ENCODE data around the gene WNT11. TPM values are rescaled to one million over a fixed set of nuclear protein-coding genes. Genes with fewer than 3 reads are reported as not detected.

WNT11 gene
- polyA plus RNA-seq, 1 experiment = not detected

GRCh38 chr11:76245720-76246119, 39.4 kb upstream of the WNT11 start:
- POLR2A ChIA-PET = interaction anchor here (0.7 kb wide), 1 partner anchor 63 kb away, joined by 4 read pairs; no protein-coding TSS in a partner anchor
- peaks cover 46% of the 10 kb centered on the region for H3K27me3 ChIP-seq (ENCODE audit: control insufficient read depth, insufficient read depth, low read length)
- peaks cover 12% of the 10 kb centered on the region for H3K9me3 ChIP-seq (ENCODE audit: control insufficient read depth, insufficient read depth, low read length)
- no peak for DNase-seq (ENCODE audit: low read depth, low spot score)
- CTCF ChIA-PET = no interaction called here
- H3K4me3 ChIP-seq (ENCODE audit: low read depth, low read length) = no peak overlapping the region
- no peak overlapping the region for H3K27ac ChIP-seq (ENCODE audit: low read depth, low read length)
- no peak for TF ChIP-seq CTCF (IDR thresholded peaks at IDR 0.05; ENCODE audit: low read depth, low read length)

DNA sequence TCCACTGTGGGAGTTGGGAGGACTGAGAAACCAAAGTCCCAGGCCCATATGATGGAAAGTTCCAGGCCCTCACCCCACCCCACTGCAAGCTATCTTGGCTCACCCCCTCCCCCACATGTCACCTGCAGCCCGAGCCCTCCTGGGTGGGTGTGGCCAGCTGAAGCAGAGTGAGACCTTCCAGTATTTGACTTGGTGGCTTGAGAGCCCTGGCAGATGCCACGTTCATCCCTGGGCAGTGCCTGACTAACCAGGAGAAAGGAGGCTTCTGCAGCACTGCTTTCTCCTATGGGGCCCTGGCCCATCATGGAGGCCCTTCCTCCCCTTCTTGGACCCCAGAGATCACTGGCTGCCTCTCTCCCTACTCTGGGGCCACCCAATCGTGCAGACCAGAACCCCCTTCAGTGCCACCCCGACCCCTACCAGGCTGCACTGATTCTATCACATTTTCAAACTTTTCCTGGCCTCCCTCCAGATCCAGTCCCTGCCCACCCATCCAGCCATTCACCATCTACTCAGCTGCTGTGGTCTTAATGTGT, 38.1 kb upstream of the WNT11 start:
- Histone ChIP-seq H3K27ac (ENCODE audit: low read depth, low read length) (no peak overlapping the region), H3K27me3 (ENCODE audit: control insufficient read depth, insufficient read depth, low read length) (peaks cover 47% of the 10 kb centered on the region), H3K4me3 (ENCODE audit: low read depth, low read length) (no peak overlapping the region), H3K9me3 (ENCODE audit: control insufficient read depth, insufficient read depth, low read length) (no peaks in the 10 kb centered on the region)
- CTCF ChIA-PET = no interaction called here
- POLR2A ChIA-PET = no interaction called here
- no peak for DNase-seq (ENCODE audit: low read depth, low spot score)
- TF ChIP-seq CTCF (IDR thresholded peaks at IDR 0.05; ENCODE audit: low read depth, low read length) = no peak

- no peak for TF ChIP-seq CTCF (IDR thresholded peaks at IDR 0.05; ENCODE audit: low read depth, low read length)
- Histone ChIP-seq H3K27ac (ENCODE audit: low read depth, low read length) (no peak overlapping the region), H3K4me3 (ENCODE audit: low read depth, low read length) (no peak overlapping the region), H3K9me3 (ENCODE audit: control insufficient read depth, insufficient read depth, low read length) (no peaks in the 10 kb centered on the region), H3K27me3 (ENCODE audit: control insufficient read depth, insufficient read depth, low read length) (peaks cover 46% of the 10 kb centered on the region)
- no peak for DNase-seq (ENCODE audit: low read depth, low spot score)
- POLR2A ChIA-PET = no interaction called here
- CTCF ChIA-PET = no interaction called here
Observed at GRCh38 chr11:76243957-76244285, 37.6 kb upstream of the WNT11 start.

- DNase-seq (ENCODE audit: low read depth, low spot score) = no peak
- Histone ChIP-seq H3K27ac (ENCODE audit: low read depth, low read length) (no peak overlapping the region), H3K4me3 (ENCODE audit: low read depth, low read length) (no peak overlapping the region), H3K27me3 (ENCODE audit: control insufficient read depth, insufficient read depth, low read length) (peaks cover 42% of the 10 kb centered on the region), H3K9me3 (ENCODE audit: control insufficient read depth, insufficient read depth, low read length) (no peaks in the 10 kb centered on the region; the same call in 1 of the 2 replicates)
- CTCF ChIA-PET = no interaction called here
- TF ChIP-seq CTCF (IDR thresholded peaks at IDR 0.05; ENCODE audit: low read depth, low read length) = no peak
- POLR2A ChIA-PET = no interaction called here
Observed at GRCh38 chr11:76243193-76243956, 37.1 kb upstream of the WNT11 start.

DNA sequence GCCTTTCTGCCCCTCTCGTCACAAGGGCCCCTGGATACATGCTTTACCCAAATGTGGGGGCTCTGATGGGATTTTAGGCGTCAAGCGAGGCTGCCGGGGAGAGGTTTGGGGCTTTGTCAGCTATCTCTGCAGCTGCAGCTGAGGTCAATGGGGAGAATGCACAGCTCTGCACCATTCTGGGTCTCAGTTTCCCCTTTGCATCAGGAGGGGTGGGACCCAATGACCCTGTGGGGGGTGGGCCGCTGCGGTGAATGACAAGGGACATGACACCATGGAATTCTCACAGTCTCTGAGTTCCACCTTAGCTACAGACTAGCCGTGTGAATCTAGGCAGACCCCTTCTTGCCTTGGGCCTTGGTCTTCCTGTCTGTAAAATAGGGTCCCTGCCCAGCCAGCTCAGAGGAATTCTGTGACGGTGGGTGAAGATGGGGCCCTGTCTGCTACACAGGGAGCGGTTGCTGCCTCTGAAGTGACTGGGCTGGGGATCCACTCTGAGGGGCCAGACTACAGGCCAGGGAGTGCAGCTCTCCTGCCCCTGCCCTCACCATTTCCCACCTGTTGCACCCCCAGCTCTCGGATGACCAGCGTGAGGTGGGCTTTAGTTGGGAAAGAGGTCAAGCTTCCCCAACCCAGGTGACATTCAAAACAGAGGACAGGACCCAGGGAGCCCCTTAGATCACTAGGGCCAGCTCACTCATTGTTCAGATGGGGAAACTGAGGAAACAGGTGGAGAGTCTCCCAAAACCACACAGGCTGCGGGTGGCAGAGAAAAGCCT, 35.9 kb upstream of the WNT11 start:
- no peak for DNase-seq (ENCODE audit: low read depth, low spot score)
- CTCF ChIA-PET = no interaction called here

More for the DNA sequence above, 35.9 kb upstream of the WNT11 start:
- TF ChIP-seq CTCF (IDR thresholded peaks at IDR 0.05; ENCODE audit: low read depth, low read length) = no peak
- H3K4me3 ChIP-seq (ENCODE audit: low read depth, low read length) = no peak overlapping the region
- H3K27ac ChIP-seq (ENCODE audit: low read depth, low read length) = no peak overlapping the region
- H3K27me3 ChIP-seq (ENCODE audit: control insufficient read depth, insufficient read depth, low read length) = peaks cover 39% of the 10 kb centered on the region
- POLR2A ChIA-PET = no interaction called here
- no peaks in the 10 kb centered on the region; the same call in 1 of the 2 replicates for H3K9me3 ChIP-seq (ENCODE audit: control insufficient read depth, insufficient read depth, low read length)

Data from AG04450 (cell line).